SKM-1 (cell line): ENCODE results near the gene MYADML2.

Source experiments
- DNase-seq: peaks from one replicate; lab custom pipeline; 2025; ENCODE audit not compliant: unreplicated experiment; lab: John Stamatoyannopoulos, UW

MYADML2 gene

GRCh38 chr17:81912441-81913309 lies 34.4 kb downstream of the MYADML2 start:
- DNase-seq, result no peak

DNA sequence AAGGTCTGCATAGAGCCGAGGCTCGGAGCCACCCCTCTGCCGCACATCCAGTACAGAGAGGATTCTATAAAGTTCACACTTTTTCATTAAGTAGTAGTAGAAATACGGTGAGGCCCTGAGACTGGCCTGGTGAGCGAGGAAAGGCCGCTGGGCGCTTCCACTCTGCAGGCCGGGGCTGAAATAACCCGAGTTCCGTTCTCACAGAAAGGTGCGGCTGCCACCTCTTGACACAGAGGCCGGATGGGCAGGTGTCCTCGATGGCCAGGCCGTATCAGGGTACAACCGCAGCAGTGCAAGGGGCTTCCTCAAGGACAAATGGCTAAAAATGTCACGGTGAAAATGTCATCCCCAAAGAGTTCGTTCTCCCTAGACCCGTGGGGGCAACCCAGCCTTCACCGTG lies 35.1 kb downstream of the MYADML2 start:
- no peak for DNase-seq

GRCh38 chr17:81911277-81911961 lies 35.6 kb downstream of the MYADML2 start, which contains the start of gene PCYT2:
PCYT2 (minus strand) TSS chr17:81911399; CDS start chr17:81911355, 44 bp downstream.
- peak; percentile 63 for DNase-seq

DNA sequence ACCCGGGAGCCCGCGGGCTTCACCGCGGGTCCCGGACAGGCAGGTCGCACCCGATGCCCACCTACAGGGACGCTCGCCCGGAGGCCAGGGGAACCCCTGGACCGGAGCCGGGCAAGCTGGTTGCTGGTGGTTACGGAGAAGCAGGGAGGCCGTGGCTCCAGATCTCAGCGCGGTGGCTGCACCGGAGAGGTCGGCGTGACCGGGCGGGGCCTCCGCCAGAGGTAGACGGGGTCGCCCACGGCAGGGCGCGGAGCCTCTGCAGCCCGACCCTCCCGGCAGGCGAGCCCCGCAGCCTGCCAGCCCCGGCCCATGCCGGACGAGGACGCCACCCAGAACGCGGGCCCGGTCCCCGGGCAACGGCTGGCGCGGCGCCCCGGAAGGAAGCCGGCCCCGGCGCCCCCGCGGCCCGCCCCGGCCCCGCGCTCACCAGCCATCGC lies 36.2 kb downstream of the MYADML2 start:
- no peak for DNase-seq

GRCh38 chr17:81909966-81910839 lies 36.8 kb downstream of the MYADML2 start:
- DNase-seq, result peak; percentile 17

DNA sequence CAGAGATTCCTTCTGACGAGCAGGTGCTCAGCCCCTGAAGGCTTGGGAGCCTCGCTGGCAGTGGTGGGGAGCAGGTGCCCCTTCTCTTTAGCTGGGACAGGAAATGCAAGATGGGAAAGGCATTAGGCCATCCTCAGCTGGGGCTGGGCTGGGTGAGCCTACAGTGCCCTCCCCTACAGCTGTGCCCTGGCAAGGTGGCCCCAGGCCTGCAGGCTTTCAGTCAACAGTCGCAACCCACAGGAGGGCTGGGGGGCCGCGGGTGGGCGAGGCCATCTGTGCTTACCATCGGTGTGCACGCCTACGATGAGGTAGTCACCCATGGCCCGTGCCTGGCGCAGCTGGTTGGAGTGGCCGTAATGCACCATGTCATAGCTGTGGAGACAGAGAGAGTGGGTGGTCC lies 37.8 kb downstream of the MYADML2 start:
- no peak for DNase-seq

DNA sequence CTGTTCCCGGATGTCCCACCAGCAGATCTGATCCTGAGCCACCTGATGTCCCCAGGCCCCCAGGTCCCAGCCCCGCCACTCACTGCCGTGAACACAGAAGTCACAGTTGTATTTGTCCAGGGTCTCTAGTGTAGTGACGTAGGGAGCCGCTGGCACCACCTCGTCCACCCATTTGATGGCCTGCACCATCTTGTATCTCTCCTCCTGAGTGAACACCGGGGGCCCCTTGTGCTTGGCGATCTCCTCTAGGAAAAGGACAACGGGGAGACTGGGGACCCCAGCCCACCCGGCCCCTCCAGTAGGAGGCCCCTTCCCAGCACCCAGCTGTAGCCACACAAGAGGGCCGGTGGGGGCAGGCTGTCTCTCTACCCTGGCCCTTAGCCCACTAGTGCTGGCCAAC lies 38.2 kb downstream of the MYADML2 start:
- DNase-seq, result no peak

DNA sequence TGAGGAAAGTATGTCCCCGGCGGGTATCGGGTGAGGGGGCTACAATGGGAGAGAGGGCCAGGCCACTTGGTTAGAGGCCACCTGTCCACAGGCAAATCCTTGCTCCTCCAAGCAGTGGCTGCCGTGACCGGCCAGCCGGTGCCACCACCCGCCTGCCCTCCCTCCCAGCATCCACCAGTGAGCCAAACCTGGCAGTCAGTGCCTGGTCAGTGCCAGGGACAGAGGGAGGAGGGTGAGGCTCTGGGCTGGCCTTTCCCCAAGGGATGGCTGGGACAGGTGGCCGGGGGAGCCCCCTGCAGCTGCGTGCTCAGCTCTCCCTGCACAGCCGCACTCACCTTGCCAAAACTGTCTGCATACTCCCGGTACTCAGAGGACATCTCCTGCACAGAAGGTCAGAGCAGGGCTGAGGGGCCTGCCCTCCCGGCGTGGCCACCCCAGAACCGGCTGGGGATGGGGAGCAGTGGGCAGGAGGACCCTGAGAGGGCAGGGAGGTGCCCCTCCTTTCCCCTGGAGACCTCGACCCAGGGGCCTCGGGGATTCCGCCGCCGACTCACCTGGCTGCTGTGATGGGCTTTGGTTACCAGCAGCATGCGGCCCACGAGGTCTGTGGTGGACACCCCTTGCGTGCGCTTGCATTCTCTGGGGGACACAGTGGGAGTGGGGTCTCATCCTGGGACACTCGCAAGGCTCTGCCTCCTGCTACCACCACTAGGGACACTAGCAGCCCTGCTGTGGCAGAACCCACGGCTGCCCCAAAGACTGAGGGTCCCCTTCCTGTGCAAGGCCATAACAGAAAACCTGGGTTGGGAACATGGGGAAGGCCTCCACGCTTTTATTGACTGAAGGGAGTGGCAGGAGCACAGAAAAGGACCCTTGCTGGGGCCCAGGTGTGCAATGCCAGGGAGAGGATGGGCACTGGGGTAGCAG lies 39.6 kb downstream of the MYADML2 start:
- no peak for DNase-seq

- no peak for DNase-seq
Measured at GRCh38 chr17:81906476-81907218, 40.4 kb downstream of the MYADML2 start.

GRCh38 chr17:81905993-81906392 lies 41.0 kb downstream of the MYADML2 start:
- no peak for DNase-seq

GRCh38 chr17:81905424-81905875 lies 41.6 kb downstream of the MYADML2 start:
- DNase-seq, result no peak

GRCh38 chr17:81904600-81905423 lies 42.2 kb downstream of the MYADML2 start:
- DNase-seq, result no peak

DNA sequence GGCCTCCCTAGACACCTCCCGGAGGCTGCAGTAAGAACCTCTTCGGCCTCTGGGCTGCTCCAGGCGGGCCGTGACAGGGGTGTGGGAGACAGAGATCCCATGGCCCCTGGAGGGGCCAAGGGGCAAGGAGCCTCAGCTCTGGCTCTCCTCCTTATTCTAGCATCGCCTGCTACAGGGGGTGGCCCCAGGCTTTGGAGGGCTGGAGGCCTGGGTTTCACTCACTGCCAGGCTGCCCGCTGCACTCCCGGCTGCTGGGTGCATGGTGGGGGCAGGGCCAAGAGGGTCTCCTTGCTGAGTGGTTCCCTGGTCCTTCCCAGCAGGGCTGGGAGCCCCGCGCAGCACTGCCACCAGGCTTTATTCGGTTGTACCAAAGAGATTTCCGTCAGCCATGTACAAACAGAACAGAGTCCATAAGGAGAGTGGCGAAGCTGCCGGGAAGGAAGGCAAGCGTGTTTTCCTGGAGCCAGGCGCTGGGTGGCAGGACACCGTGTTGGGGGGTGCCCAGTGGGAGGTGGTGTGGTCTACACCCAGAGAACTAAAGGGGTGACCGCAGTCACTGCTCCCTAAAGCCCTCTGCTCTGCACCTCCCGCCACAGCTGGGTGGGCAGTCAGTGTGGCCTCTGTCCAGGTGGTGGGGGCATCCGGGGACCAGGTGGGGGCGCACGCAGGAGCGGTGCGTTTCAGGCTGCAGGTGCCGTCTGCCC lies 43.0 kb downstream of the MYADML2 start:
- no peak for DNase-seq

- DNase-seq, result no peak
Measured at GRCh38 chr17:81903415-81903831, 43.6 kb downstream of the MYADML2 start.

GRCh38 chr17:81902653-81903414 lies 44.2 kb downstream of the MYADML2 start:
- DNase-seq, result no peak

DNA sequence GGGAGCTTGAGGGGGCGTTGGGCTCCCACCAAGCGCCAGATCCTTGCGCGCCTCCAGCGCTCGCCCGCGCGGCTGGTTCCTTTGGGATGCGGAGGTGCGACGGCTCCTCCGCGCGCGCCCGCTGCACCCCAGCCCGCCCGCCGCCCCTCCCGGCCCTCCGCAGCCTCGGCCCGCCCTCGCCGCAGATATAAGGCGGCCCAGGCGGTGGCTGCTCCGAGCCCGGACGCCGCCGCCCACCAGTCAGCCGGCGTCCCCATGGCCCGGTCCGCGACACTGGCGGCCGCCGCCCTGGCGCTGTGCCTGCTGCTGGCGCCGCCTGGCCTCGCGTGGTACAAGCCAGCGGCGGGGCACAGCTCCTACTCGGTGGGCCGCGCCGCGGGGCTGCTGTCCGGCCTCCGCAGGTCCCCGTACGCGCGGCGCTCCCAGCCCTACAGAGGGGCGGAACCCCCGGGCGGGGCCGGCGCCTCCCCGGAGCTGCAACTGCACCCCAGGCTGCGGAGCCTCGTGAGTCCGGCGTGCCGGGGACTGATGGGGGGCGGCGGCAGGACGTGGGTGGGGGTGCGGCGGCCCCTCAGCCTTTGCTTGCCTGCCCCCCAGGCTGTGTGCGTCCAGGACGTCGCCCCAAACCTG lies 44.9 kb downstream of the MYADML2 start, which contains the start of gene NPB:
Gene NPB (plus strand): TSS at position 216 of the 630 bp plus-strand sequence. CDS start 40 bp downstream, at position 256.
- DNase-seq, result no peak
